GM08714 (cell line): Measurements from ENCODE around the gene CMSS1.
"Not testable (repeated sequence)": the region's sequence is repeated elsewhere in the genome, so short reads cannot be mapped to it uniquely, and the experiment has no call there.

ENCODE experiments used
- H3K4me3 ChIP-seq: fragments of 200-500 bp; sonication (Bioruptor generic); 2 replicates; pipeline ENCODE4 v1.5.1; 2014; ENCODE audit warnings: mild to moderate bottlenecking, low read length, inconsistent platforms
- ZNF274 ChIP-seq: IDR thresholded peaks from 2 replicates; pipeline ENCODE4 v1.6.1; 2012; ENCODE audit warnings: mild to moderate bottlenecking, low read depth, low read length

Gene CMSS1

GRCh38 chr3:100213891-100214573 is 396.4 kb downstream of the CMSS1 start:
- no peak for TF ChIP-seq ZNF274
- H3K4me3 ChIP-seq = no peak overlapping the region

GRCh38 chr3:100214574-100214964 is 396.9 kb downstream of the CMSS1 start:
- H3K4me3 ChIP-seq = no peak overlapping the region
- TF ChIP-seq ZNF274 = no peak

GRCh38 chr3:100216713-100217112 is 399.1 kb downstream of the CMSS1 start:
- no peak overlapping the region for H3K4me3 ChIP-seq

GRCh38 chr3:100221159-100221558 is 403.5 kb downstream of the CMSS1 start:
- H3K4me3 ChIP-seq = no peak overlapping the region
- no peak for TF ChIP-seq ZNF274

More at GRCh38 chr3:100216713-100217112, 399.1 kb downstream of the CMSS1 start:
- no peak for TF ChIP-seq ZNF274

- no peak overlapping the region for H3K4me3 ChIP-seq
- TF ChIP-seq ZNF274 = no peak
These were observed 407.5 kb downstream of the CMSS1 start for GRCh38 chr3:100225193-100225592.

GRCh38 chr3:100225883-100226282 is 408.2 kb downstream of the CMSS1 start:
- H3K4me3 ChIP-seq = no peak overlapping the region
- no peak for TF ChIP-seq ZNF274

- H3K4me3 ChIP-seq = no peak overlapping the region
These were observed 409.2 kb downstream of the CMSS1 start for GRCh38 chr3:100226712-100227429.

GRCh38 chr3:100227511-100227921 is 409.9 kb downstream of the CMSS1 start:
- no peak for TF ChIP-seq ZNF274
- no peak overlapping the region for H3K4me3 ChIP-seq

More at GRCh38 chr3:100226712-100227429, 409.2 kb downstream of the CMSS1 start:
- no peak for TF ChIP-seq ZNF274

- TF ChIP-seq ZNF274 = no peak
- H3K4me3 ChIP-seq = no peak overlapping the region
These were observed 410.6 kb downstream of the CMSS1 start for GRCh38 chr3:100228247-100228646.

- not testable (repeated sequence) for H3K4me3 ChIP-seq
These were observed 411.5 kb downstream of the CMSS1 start for GRCh38 chr3:100229188-100229587.

GRCh38 chr3:100230710-100231109 is 413.0 kb downstream of the CMSS1 start:
- TF ChIP-seq ZNF274 = no peak
- H3K4me3 ChIP-seq = no peak overlapping the region
